Measurements from ENCODE around the gene FHOD3.

The FHOD3 gene

DNA sequence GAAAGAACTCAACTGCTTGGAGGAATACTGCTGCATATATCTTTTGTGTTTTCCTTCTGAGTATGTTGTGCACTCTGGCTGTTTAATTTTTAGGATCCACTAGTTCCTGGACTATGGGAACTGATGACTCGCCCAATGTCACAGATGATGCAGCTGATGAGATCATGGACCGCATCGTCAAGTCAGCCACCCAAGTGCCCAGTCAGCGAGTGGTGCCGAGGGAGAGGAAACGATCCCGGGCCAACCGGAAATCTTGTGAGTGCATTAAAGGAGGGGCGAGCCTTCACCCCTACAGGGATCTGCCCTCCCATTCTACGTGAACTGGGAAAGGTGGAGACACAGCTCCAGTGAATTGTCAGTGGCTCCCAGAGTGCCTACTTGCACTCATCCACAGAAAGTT lies 471.7 kb downstream of the FHOD3 start:
- TF ChIP-seq, protein P1, sequence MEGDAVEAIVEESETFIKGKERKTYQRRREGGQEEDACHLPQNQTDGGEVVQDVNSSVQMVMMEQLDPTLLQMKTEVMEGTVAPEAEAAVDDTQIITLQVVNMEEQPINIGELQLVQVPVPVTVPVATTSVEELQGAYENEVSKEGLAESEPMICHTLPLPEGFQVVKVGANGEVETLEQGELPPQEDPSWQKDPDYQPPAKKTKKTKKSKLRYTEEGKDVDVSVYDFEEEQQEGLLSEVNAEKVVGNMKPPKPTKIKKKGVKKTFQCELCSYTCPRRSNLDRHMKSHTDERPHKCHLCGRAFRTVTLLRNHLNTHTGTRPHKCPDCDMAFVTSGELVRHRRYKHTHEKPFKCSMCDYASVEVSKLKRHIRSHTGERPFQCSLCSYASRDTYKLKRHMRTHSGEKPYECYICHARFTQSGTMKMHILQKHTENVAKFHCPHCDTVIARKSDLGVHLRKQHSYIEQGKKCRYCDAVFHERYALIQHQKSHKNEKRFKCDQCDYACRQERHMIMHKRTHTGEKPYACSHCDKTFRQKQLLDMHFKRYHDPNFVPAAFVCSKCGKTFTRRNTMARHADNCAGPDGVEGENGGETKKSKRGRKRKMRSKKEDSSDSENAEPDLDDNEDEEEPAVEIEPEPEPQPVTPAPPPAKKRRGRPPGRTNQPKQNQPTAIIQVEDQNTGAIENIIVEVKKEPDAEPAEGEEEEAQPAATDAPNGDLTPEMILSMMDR (IDR thresholded peaks at IDR 0.05; ENCODE audit: borderline replicate concordance, insufficient read depth, low read depth, low read length): no peak
- no peak overlapping the region for H3K4me3 ChIP-seq (ENCODE audit: low read depth, low read length)

DNA sequence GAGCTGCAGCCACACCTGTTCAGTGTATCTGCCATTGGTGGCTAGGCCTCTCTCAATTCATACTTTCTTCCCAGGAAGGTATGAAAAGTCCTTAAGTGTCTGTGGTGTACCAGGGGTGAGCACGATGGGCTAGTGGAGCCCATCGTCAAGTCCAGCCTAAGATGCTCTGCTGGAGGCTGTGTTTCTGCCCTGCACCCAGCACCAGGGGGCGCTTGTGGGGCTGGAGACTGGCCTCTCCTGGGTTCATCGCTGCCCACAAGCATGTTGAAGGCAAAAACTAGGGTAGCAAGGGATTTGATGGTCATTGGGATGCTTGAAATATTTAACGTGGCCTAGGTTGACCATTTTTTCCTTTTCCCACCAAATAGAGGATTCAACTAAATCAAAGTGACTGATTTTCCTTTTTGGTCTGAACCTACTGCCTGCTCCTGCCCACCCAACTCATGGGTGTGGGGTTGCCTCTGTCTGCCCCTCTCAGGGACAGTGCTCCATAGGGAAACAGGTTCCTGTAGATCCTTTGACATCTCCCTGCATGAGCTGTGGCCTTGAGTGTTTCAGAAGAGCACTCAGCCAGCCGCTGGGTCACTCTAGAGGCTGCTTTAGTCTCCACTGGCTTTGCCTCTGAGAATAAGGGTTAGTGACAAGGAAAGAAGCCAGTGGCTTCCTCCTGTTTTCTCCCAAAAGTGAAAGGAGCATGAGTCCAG lies 472.2 kb downstream of the FHOD3 start:
- H3K4me3 ChIP-seq (ENCODE audit: low read depth, low read length): no peak overlapping the region
- TF ChIP-seq, protein P1 (IDR thresholded peaks at IDR 0.05; ENCODE audit: borderline replicate concordance, insufficient read depth, low read depth, low read length): peak; percentile 58

- TF ChIP-seq, protein P1 (IDR thresholded peaks at IDR 0.05; ENCODE audit: borderline replicate concordance, insufficient read depth, low read depth, low read length): no peak
- no peak overlapping the region for H3K4me3 ChIP-seq (ENCODE audit: low read depth, low read length)
These were observed 472.9 kb downstream of the FHOD3 start for GRCh38 chr18:36770315-36770946.

DNA sequence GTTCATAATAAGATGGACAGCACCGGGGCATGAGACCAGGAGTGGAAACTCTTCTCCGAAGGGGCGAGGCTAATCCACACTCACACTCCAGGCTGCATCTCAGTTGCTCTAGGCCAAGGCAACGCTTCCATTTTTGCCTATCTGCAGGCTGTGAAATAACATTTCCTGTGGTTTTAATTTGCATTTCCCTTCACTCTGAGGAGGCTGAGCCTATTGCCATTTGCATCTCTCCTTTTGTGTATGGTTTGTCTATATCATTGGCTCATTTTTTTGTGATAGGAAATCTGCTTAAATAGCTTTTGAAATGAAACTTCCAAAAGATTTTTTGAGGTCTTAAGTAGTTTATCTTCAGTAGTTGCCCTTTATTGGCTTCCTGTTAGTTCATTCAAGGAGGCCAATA lies 473.7 kb downstream of the FHOD3 start:
- TF ChIP-seq, protein P1 (IDR thresholded peaks at IDR 0.05; ENCODE audit: borderline replicate concordance, insufficient read depth, low read depth, low read length): no peak
- no peak overlapping the region for H3K4me3 ChIP-seq (ENCODE audit: low read depth, low read length)

DNA sequence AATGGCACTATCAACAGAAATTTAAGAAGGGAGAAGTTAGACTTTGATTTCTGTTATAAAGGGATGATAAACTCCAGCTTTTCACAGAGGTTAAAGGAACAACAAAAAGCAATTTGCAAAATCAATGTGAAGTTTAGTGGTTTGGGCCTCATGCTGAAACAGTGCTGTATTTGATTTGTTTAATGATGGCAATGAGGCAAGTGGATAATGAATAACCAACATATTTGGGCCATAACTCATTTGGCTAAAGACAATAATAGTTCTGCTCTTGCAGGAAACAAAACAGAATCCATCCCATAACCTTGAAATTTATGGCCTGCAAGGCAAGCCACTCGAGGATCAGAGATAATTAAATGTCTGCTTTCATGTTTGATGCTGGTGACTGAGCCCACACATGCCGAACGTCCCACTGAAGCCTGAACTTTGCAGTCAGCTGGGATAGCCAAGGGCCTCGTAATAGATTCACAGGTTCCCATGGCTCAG lies 474.8 kb downstream of the FHOD3 start:
- H3K4me3 ChIP-seq (ENCODE audit: low read depth, low read length): no peak overlapping the region
- TF ChIP-seq, protein P1 (IDR thresholded peaks at IDR 0.05; ENCODE audit: borderline replicate concordance, insufficient read depth, low read depth, low read length): no peak

- TF ChIP-seq, protein P1 (IDR thresholded peaks at IDR 0.05; ENCODE audit: borderline replicate concordance, insufficient read depth, low read depth, low read length): no peak
- no peak overlapping the region for H3K4me3 ChIP-seq (ENCODE audit: low read depth, low read length)
These were observed 477.9 kb downstream of the FHOD3 start for GRCh38 chr18:36775396-36775795.

DNA sequence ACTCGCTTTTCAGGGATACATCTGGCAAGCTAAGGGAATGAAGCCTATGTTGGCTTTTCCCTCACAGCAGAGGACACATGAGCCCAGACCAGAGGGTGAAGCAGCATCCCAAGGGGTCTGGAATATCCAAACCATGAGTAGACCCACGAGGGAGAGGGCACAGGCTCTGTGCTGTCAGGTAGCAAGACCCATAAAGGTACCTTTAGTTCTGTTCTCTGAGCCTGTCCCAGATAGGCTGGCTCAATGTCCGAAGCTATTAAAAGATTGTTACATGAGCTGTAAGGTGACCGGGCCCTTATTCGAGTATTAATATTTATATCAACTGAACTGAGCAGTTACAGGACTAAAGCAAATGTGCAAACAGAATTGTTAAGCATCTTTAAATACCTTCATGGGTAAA lies 479.1 kb downstream of the FHOD3 start:
- TF ChIP-seq, protein P1 (IDR thresholded peaks at IDR 0.05; ENCODE audit: borderline replicate concordance, insufficient read depth, low read depth, low read length): no peak
- H3K4me3 ChIP-seq (ENCODE audit: low read depth, low read length): no peak overlapping the region

Data from GM12875 (cell line).